Activated CD4-positive, CD25-positive, alpha-beta regulatory T cell treated with anti-CD3 and anti-CD28 coated beads, Interleukin-2, amount 50 U/mL, for 24 hours (primary cell): ENCODE results near the gene GTPBP3.

Experiments
- ATAC-seq, 2 donors: fragments of 150-1000 bp; cut with Tn5 transposase; one replicate each; pipeline ENCODE4 v1.10.0; 2021; ENCODE audit warnings: mild to moderate bottlenecking in 1 of 2, moderate library complexity in 1 of 2

GTPBP3 gene

DNA sequence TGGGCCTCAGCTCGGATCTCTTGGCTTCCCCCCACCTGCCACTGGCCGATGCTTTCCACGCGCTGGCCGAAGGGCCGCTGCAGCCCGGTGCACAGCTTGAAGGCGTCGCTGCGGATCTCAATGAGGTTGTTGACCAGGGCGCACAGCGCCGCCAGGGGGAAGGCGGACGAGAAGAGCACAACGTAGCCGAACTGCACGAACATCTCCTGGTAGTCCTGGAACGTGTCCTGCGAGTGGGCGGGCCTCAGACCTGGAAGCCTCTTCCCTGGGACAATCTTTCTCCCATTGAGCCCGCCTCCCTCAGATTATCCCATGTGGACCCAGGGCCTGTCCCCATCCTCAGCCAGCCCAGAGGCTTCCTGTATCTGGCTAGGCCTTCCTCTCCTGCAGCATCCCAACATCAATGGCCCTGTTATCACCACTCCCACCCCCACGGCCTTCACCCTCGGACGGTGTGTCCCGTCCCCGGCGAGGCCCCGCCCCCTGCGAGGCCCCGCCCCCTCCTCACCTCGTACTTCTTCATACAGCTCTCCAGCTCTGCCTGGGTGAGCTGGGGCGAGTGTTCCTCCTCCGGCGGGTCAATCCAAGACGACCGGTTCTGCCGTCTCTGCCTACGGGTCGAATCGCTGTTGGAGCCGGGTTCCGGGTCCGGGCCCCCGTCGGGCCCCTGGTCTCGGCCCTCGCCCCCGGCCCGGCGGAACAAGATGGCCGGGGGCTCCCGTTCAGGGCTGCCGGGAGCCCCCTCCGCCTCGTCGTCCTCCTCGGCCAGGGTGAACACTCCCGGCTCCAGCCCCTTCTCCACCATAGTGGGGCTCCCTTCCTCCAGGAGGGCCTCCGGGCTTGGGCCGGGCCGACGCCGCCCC is 9.5 kb upstream of the GTPBP3 start:
- ATAC-seq = peak; percentile 70 to 75

DNA sequence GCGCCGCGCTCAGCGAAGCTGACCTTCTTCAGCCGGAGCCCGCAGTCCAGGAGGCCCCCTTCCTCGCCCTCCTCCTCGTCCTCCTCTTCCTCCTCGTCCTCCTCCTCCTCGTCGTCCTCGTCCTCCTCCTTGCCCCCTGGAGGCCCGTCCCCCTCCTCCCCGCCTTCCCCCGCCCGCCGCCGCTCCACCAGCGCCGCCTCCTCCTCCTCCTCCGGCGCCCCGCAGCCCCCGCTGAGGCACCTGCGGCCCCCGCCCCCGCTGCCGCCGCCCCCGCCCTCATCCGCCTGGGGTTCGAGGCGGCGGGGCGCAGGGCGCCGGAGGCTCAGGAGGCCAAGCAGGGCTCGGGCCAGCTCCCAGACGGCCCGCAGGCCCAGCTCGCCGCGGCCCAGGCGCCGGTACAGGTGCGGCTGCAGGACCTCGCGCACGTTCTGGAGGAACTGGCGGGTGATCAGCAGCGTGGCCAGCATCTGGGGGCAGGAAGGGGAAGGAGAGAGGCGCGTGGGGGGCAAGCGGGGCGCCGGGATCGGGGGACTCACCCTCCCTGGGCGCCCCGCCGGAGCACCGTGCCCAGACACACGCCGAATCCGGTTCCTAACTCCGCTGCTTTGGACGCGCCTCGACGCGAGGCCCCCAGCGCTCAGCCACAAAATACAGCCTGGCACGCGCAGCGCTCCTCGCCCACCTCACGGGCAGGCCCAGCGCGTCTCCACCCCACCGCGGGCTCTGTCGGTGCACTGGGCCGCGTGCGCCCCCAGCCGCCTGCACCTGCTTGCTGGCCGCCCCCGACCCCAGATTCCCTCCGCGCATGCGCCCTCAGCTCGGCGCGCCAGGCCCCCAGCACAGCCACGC is 8.6 kb upstream of the GTPBP3 start:
- ATAC-seq = peak; percentile 19 to 26

DNA sequence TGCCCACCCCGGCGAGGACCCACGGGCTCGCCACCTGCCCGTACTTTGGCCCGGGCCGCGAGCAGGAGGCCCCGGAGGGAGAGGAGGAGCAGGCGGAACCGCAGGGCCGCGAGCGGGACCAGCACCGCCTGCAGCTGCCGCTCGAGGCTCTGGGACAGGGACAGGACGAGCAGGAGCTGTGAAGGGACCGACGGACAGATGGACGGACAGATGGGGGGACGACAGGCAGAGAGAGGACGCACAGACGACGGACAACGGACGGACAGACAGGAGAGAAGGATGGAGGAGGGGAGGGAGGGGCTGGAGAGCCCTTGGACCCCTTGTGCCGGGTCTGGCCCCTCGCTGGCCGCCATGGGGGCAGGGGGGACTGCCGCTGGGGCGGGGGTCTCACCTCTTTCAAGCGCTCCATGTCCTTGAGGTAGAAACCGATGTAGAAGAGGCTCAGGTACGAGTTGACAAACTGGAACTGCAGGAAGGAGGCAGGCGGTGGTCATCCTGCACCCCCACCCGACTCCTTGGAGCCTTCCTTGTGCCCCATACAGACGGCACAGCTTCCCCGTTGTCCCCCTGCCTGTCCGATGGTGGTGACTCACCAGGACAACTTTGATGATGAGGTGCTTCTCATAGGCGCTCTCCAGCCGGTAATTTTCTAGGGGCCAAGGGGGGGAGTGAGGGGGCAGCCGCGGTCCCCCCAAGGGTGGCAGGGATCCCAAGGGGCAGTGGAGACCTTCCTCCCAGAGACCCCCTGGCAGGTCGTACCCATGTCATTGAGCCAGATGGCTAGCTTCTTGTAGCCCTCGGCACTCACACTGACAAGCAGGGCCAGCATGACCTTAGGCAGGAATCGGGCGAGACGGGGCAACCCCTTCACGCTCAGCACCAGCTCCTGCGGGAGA is 7.7 kb upstream of the GTPBP3 start:
- no peak for ATAC-seq

DNA sequence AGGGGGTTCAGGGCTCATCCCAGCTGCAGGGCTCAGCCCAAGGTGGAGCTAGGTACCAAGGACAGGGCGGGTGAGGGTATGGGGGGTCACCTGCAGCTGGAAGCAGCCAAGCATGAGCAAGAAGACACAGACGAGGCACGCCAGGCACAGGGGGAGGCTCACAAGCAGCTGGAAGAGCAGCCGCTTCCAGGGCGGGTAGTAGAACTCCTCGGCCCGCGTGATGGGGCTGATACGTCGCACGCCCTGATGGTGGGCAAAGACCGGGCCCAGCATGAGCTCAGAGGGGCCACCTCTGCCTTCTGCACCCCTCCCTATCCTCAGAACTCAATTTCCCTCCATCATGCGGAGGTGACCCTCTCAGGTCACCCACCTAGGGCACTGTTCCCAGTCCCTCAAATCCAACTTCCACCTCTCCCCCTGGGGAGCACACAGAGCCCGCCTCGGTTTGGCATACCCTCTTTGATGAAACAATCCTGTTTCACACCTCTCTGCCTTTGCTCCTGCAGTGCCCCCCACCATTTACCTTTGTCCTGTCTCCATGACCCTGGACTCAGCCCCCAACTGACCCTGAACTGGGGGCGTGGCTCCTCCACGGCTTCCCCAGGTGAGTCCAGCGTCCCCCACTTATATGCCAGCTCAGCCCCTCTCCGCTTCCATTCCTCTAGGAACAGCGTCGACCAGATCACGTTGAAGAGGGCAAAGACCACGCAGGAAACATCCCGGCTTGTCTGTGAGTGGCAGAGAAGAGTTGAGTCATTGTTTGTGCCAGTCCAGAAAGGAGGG is 6.9 kb upstream of the GTPBP3 start:
- ATAC-seq = no peak

DNA sequence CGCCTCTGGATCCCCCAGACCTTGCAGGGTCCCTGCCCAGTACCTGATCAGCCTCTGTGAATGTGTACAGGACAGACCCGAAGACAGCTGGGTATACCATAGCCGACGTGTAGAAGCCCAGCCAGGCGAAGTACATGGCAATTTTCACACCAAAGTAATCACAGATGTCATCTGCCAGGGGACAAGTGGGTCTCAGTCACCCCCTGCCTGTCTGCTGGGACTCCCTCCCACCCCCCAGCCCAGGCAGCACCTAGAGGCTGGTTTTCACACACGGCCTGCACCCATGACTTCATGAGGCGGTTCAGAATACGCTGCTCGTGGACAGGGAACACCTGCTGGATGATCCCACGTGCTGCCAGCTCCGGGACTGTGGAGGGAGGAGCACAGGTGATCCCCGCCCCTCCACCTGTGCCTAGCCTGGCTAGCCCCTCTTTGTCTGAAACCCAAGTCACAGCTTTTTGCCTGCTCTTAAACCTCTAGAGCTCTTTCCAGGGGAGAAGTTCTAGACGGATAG is 6.3 kb upstream of the GTPBP3 start:
- ATAC-seq = no peak

DNA sequence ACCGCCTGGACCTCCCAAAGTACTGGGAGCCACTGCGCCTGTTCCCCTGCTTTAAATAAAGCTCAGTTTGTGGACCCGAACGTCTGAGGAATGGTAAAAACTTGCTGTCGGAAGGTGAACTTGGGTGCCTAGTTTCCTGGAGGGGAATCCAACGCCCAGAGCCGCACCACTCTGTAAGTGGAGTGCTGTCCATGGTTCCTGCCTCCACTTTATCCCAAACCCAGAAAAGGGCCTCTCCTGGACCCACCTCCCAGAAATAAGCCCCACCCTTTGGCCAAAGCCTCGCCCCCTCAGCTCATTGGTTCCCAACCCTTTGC is 5.0 kb upstream of the GTPBP3 start:
- no peak for ATAC-seq

DNA sequence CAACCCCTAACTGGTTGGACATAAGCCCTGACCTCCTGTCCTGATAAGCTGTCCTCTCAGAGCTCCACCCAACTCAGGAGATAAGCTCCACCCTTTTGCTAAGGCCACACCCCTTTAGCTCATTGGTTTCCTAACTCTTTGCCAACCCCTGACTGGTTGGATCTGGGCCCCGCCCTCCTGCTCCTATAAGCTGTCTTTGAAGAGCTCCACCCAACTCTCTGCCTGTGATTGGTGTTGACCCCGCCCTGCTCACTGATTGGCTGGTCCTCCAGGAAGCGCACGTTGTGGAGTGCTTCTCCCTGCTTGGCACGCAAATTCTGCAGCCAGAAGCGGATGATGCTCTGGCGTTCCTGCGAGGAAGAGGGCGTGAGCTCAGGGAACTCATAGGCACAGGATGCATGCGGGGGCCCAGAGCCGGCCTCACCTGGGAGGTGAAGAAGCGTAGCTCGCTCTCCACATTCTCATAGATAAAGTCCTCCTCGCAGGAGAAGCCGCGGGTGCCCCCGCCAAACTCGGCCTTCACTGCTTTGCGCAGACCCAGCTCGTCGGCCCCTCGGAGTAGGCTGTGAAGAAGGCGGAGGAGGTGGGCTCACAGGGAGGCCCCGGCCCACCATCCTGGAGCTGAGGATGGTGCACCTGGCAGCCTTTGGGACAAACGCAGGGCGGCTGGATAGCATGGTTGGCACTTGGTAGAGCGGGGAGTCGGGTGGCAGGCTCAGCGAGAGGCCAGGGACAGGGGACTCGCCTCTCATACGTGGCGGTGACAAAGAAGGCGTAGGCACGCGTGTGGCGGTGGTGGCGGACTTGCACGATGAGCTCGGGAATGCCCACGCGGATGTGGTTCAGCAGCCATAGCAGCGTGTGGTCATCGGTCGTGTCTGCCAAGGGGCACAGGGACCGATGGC is 4.4 kb upstream of the GTPBP3 start:
- ATAC-seq = no peak

DNA sequence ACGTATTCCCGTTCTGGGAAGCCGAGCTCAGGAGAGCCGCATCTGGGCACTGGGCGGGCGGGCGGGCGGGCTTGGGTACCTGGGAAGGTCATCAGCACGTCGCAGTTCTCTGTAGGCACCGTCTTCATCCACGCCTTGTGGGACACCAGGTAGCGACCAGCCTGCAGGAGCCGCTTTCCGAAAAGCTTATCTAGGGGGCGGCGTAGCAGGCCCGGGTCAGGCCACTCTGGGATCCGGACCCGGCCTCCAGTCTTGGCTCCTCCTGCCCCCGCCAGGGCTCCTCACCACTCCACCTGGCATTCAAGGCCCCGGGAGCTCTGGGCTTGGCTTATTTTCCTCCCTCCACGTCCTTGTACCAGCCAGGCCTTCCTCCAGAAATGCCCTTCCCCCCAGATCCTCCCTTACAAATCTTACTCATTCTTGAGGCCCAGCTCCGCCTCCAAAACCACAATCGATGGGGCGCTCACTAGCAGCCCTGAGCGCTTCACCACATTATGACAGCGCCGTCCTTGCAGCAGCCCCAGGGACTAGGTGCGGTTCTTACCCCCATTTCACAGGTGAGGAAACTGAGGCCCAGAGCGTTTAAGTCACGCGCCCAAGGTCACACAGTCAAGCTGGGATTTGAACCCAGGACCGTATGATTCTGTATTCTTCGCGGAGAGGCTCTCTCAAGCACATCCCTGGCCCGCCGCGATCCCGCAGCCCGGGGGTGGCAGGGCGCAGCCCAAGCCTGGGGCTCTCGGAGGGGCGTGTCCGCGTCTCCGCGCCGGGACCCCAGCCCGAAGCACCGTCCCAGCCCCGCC is 3.5 kb upstream of the GTPBP3 start:
- peak; percentile 51 to 62 for ATAC-seq

DNA sequence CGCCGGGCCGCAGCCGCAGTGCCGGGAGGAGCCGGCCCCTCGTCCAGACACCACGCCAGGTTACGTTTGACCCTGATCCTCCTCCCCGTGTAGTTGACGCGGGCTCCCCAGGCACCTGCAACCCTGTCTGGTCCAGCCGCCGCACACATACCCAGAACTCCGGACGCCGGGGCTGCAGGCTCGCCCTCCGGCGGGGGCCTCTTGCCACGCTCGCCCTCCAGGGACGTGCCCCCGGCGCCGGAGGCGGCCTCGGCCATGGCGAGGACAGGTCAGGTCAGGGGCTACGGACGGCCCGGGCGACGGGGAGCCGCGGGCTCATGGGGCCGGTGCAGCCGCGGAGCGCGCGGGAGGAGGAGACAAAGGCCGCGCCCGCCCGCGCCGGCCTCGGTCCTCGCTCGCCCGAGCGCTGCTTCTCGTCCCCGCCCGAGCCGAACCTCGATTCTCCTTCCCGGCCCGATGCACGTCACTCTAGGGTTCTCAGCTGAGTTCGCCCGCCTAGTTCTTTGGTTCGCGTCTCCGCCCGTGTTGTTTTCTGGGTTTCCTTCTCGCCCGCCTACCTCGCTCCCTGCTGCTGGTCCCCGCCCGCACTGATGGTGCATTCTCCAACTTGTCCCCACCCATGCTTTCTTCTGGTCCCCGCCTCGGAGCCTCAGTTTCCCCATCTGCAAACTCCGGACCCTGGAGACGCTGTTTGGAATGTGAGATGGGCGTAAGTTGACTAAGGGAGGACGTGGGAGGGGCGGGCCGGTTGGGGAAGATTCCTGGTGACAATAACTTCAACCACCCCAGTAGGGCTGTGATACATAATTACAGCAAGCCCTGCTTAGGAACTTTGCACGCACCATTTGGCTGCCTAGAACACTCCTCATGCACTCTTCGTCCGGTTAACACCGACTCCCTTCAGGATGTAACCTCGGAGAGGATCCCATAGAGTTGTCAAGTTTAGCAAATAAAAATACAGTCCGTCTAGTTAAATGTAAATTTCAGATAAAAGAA is 2.6 kb upstream of the GTPBP3 start, which contains the start of gene ANO8:
ANO8 (minus strand) TSS at position 442 of the 996 bp plus-strand sequence; CDS start at position 257, 185 bp downstream.
- ATAC-seq = peak; percentile 58 to 60

DNA sequence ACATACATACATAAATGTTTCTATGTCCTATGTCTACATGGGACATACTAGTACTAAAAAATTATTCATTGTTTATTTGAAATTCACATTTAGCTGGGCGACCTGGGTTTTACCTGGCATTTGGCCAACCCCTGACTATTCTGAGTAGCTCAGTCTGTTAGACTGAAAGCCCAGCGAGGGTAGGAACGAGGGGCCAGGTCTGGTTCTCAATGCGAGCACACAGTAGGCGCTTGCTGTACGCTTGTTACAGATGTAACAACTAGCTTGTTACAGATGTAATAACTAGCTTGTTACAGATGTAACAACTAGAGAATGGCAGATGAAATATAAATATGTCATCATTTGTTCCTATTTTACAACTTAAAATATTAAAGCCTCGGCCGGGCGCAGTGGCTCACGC is 1.8 kb upstream of the GTPBP3 start:
- ATAC-seq = no peak

DNA sequence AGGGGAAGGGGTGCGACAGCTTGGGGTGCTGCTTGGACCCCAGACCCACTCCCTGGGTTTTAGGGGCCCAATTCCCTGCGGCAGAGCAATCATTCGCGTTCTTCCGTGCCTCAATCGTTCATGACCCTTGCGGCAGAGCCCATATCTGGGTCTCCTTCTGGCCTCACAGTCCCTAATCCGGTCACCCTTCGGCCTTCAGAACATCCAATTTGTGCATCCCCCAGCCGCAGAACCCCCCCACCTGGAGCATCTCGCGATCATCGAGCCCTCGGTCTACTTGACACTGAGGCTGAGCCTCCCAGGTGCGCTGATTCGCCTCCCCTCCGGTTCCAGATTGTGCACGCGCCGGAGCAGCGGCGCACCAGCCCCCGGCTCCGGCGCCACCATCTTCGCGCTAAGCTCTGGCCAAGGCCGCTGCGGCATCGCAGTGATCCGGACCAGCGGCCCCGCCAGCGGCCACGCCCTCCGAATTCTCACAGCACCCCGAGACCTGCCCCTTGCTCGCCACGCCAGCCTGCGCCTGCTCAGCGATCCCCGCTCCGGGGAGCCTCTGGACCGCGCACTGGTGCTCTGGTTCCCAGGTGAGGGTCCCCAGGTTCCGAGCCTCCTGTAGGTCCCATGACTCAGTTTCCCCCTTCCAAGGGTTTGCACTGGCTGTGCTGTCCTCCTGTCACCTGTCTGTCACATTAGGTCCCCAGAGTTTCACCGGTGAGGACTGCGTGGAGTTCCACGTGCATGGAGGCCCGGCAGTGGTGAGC is 501 bp downstream of the GTPBP3 start:
- ATAC-seq = no peak

DNA sequence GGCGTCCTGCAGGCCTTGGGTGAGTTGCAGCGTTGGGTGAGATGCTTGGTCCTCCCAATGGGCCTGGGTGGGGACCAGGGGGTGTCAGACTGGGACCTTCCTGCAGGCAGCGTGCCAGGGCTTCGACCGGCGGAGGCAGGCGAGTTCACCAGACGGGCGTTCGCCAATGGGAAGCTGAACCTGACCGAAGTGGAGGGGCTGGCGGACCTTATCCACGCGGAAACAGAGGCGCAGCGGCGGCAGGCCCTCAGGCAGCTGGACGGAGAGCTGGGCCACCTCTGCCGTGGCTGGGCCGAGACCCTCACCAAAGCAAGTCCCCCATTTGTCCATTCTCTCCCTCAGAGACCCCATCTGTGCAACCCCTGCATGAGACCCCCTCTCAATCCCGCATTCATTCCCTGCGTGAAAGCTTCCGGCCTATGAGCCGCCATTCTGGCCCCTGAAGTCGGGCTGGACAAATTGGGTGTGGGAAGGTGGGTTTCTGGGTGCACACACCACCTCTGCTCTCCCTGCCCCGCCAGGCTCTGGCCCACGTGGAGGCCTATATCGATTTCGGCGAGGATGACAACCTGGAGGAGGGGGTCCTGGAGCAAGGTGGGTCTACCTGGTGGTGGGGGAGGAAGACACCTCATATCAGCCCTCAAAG is 1.2 kb downstream of the GTPBP3 start:
- ATAC-seq = no peak

DNA sequence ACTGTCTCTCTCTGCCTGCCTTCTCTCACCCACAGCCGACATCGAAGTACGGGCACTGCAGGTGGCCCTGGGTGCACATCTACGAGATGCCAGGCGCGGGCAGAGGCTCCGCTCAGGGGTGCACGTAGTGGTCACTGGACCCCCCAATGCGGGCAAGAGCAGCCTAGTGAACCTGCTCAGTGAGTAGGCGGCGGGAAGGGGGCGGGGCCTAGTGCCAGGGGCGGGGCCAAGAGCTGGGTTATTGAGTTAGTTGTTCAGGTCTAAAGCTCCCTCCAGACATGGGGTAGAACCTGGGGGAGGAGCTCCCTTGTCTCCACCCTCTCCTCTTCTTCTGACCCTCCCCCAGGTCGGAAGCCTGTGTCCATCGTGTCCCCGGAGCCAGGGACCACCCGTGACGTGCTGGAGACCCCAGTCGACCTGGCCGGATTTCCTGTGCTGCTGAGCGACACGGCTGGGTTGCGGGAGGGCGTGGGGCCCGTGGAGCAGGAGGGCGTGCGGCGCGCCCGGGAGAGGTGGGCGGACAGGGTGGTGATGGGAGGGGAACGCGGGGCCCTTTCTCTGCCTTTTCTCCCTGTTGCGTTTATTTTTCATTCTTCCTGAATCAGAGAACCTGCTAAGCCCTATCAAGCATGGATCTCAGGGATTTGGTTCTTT is 1.9 kb downstream of the GTPBP3 start:
- ATAC-seq = no peak

DNA sequence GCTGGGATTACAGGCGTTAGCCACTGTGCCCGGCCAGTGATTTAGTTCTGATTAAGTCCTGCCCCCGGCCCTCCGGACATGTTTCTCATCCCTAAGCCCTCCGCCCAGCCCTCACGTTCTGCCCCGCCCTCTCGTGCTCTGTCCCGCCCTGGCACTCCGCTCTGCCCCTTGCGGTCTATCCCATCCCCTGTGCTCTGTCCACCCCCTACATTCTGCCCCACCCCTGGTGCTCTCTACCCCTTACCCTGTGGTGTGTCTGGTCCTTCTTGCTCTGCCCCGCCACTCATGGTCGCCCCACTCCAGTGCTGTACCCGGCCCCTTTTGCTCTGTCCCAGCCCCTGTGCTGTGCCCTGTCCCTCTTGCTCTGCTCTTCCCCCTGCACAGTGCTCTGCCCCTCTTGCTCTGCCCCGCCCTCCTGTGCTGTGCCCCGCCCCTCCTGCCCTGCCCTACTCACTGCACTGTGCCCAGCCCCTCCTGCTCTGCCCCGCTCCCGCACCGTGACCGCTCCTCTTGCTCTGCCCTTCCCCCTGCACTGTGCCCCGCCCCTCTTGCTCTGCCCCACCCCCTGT is 3.0 kb downstream of the GTPBP3 start:
- no peak for ATAC-seq

DNA sequence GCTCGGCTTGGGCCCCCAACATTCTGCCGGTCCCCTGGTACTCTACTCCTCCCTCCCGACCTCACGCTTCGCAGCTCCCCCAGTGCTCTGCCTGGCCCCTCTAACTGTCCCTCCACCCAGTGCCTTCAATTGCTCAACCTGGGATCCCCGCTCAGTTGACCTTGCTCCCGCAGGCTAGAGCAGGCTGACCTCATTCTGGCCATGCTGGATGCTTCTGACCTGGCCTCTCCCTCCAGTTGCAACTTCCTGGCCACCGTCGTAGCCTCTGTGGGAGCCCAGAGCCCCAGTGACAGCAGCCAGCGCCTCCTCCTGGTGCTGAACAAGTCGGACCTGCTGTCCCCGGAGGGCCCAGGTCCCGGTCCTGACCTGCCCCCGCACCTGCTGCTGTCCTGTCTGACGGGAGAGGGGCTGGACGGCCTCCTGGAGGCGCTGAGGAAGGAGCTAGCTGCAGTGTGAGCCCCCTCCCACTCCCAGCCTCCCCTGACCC is 3.6 kb downstream of the GTPBP3 start:
- no peak for ATAC-seq

DNA sequence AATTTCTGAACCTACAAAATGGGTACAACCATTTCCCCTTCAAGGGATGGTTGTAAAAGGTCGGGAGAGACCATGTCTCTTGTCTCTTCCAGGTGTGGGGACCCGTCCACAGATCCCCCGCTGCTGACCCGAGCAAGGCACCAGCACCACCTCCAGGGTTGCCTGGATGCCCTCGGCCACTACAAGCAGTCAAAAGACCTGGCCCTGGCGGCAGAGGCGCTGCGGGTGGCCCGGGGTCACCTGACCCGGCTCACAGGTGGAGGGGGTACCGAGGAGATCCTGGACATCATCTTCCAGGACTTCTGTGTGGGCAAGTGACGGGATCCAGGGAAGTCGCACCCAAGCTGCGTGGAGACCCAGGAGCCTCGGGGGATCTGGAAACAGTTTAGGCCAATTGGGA is 4.0 kb downstream of the GTPBP3 start:
- no peak for ATAC-seq
